MM.1S (cell line): ENCODE measurements around the gene PIH1D1.

Experiments
- CTCF ChIP-seq: fragments of 300-600 bp; sonication (generic); IDR thresholded peaks from 2 replicates; pipeline ENCODE4 v1.5.1; 2016; ENCODE audit warnings: antibody characterized with exemption, low read length, mixed read lengths
- EZH2phosphoT487 ChIP-seq: fragments of 300-600 bp; sonication (generic); IDR thresholded peaks from 2 replicates; pipeline ENCODE4 v1.6.1; 2018; ENCODE audit warnings: antibody characterized with exemption, low read length

GRCh38 chr19:49431330-49431749 lies 20.3 kb downstream of the PIH1D1 start:
- no peak for TF ChIP-seq EZH2phosphoT487
- no peak for TF ChIP-seq CTCF
